ENCODE data around the gene ACAA1. TPM values are rescaled to one million over a fixed set of nuclear protein-coding genes. Genes with fewer than 3 reads are reported as not detected.

The ACAA1 gene
- total and polyA plus RNA-seq, 9 of the 15 experiments (the other 6 are each of a cell fraction or from before 2014, with no cell fraction given), result 4.0 to 88.9 (median 57.2) TPM

- TF ChIP-seq ZNF512 (tag; IDR thresholded peaks at IDR 0.05) (no peak), MYC (IDR thresholded peaks at IDR 0.05; ENCODE audit: low read depth, low read length) (peak; percentile 75), MYC (CRISPR knock-in tag; IDR thresholded peaks at IDR 0.05; ENCODE audit: borderline replicate concordance, low read depth) (peak; percentile 92; the same call in 1 of the 2 replicates), POLR3G (IDR thresholded peaks at IDR 0.05; ENCODE audit: extremely low read depth, insufficient read length, insufficient replicate concordance) (no peak), ZNF551 (CRISPR knock-in tag; IDR thresholded peaks at IDR 0.05) (no peak), ZNF121 (CRISPR knock-in tag; conservative IDR thresholded peaks at IDR 0.05) (no peak), ETV5 (CRISPR knock-in tag; IDR thresholded peaks at IDR 0.05; ENCODE audit: low read depth) (peak; percentile 83; the same call in 1 of the 2 replicates), KLF16 (IDR thresholded peaks at IDR 0.05) (no peak), FOXO4 (CRISPR knock-in tag; IDR thresholded peaks at IDR 0.05) (no peak), BCL6 (CRISPR knock-in tag; IDR thresholded peaks at IDR 0.05) (no peak), ATF4 (CRISPR knock-in tag; IDR thresholded peaks at IDR 0.05) (0 out of 2 replicates have a peak, but pooled peaks have one; percentile 33), CREBBP (IDR thresholded peaks at IDR 0.05; ENCODE audit: low read depth, low read length) (no peak), ZNF282 (CRISPR knock-in tag; IDR thresholded peaks at IDR 0.05) (no peak), MAFK (IDR thresholded peaks at IDR 0.05; ENCODE audit: low read length) (0 out of 2 replicates have a peak, but pooled peaks have one; percentile 18), ILF3 (IDR thresholded peaks at IDR 0.05; ENCODE audit: borderline replicate concordance) (no peak), ESRRA (IDR thresholded peaks at IDR 0.05; ENCODE audit: borderline replicate concordance, low read depth) (0 out of 2 replicates have a peak, but pooled peaks have one; percentile 64), ZFP91 (CRISPR knock-in tag; IDR thresholded peaks at IDR 0.05) (no peak), MCM7 (IDR thresholded peaks at IDR 0.05) (no peak), HNRNPL (IDR thresholded peaks at IDR 0.05; ENCODE audit: low read depth, low read length) (peak; percentile 72; the same call in 1 of the 2 replicates), NBN (IDR thresholded peaks at IDR 0.05; ENCODE audit: low read depth) (0 out of 2 replicates have a peak, but pooled peaks have one; percentile 42), FOXK2 (conservative IDR thresholded peaks at IDR 0.05 in 1 of 2, IDR thresholded peaks at IDR 0.05 in 1 of 2; ENCODE audit: low read depth in 2 of 2) (no peak)
Observed at GRCh38 chr3:38138349-38139190, 1.6 kb upstream of the ACAA1 start, which contains the start of gene MYD88 (continued).

Measured in K562 (cell line).